Neural crest cell (in vitro differentiated cells): ENCODE results near the gene MINDY4. TPM values are rescaled to one million over a fixed set of nuclear protein-coding genes. Genes with fewer than 3 reads are reported as not detected.
A peak's percentile ranks its signal among the peaks of the same experiment; 100 is the strongest.

Experiments used
- DNase-seq: peaks from one replicate; pipeline ENCODE4 v3.0.0; 2021; ENCODE audit warnings: low read depth, mixed read lengths, low spot score
- H3K27ac Mint-ChIP-seq: one replicate; pipeline ENCODE4 v1.8.0; 2021; ENCODE audit warnings: mild to moderate bottlenecking, mixed read lengths; ENCODE audit not compliant: unreplicated experiment
- H3K27me3 Mint-ChIP-seq: 2 replicates; pipeline ENCODE4 v1.8.0; 2021; ENCODE audit warnings: low read depth, mild to moderate bottlenecking, mixed read lengths
- H3K36me3 Mint-ChIP-seq: 2 replicates; pipeline ENCODE4 v1.8.0; 2021; ENCODE audit warnings: low read depth, mild to moderate bottlenecking, mixed read lengths
- H3K4me1 Mint-ChIP-seq: 2 replicates; pipeline ENCODE4 v1.8.0; 2021; ENCODE audit warnings: mixed read lengths
- H3K4me3 Mint-ChIP-seq: one replicate; pipeline ENCODE4 v1.8.0; 2021; ENCODE audit warnings: mild to moderate bottlenecking, mixed read lengths
- H3K9me3 Mint-ChIP-seq: 2 replicates; pipeline ENCODE4 v1.8.0; 2021; ENCODE audit warnings: mixed read lengths
- total RNA-seq: library from RNA; stranded (reverse); gene quantifications from 2 replicates; pipeline ENCODE4 v1.2.1, GENCODE V29; 2021
- TF ChIP-seq, protein P1 (sequence below): fragments of 200-600 bp; sonication (generic); conservative IDR thresholded peaks from 2 replicates; pipeline ENCODE4 v1.5.0; 2021; ENCODE audit warnings: antibody characterized with exemption, mild to moderate bottlenecking

Gene MINDY4
- total RNA-seq, 1 donor from 2014 or later: 9.2 TPM

DNA sequence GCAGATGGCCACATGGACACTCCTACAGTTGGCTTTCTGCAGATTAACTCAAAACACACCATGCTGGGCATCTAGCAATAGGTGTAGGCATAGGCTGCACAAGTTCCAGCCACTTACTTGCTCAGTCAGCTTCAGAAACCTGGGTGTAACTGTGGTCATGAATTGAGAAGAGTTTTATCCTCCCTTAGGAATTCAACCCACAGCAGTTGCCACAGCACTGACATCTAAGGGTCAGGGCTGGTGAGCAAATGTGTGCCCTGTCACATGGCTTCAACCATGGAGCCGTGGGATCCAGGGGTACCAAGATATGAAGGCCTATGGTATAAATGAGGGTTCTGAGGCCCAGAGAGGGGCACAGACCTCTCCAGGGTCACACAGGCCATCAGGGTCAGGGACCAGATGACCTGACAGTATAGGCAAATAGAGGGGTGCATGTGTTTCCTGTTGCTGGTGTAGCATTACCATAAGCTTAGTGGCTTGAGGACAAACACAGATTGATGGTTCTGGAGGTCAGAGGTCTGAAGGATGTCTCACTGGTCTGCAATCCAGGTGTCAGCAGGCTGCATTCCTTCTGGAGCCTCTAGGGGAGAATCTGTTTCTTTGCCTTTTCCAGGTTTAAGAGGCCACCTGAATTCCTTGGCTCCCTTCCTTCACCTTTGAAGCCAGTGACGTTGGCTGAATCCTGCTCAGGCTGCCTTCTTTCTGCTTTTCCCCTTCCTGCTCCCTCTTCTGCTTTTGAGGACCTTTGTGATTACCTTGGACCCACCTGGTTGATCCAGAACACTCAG is 24.1 kb downstream of the MINDY4 start:
- no peak overlapping the region for H3K27ac Mint-ChIP-seq
- TF ChIP-seq, protein P1, sequence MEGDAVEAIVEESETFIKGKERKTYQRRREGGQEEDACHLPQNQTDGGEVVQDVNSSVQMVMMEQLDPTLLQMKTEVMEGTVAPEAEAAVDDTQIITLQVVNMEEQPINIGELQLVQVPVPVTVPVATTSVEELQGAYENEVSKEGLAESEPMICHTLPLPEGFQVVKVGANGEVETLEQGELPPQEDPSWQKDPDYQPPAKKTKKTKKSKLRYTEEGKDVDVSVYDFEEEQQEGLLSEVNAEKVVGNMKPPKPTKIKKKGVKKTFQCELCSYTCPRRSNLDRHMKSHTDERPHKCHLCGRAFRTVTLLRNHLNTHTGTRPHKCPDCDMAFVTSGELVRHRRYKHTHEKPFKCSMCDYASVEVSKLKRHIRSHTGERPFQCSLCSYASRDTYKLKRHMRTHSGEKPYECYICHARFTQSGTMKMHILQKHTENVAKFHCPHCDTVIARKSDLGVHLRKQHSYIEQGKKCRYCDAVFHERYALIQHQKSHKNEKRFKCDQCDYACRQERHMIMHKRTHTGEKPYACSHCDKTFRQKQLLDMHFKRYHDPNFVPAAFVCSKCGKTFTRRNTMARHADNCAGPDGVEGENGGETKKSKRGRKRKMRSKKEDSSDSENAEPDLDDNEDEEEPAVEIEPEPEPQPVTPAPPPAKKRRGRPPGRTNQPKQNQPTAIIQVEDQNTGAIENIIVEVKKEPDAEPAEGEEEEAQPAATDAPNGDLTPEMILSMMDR: no peak
- no peak overlapping the region for H3K4me3 Mint-ChIP-seq
- H3K4me1 Mint-ChIP-seq: no peaks in the 10 kb centered on the region
- no peak for DNase-seq
- H3K36me3 Mint-ChIP-seq: no peaks in the 10 kb centered on the region
- no peaks in the 10 kb centered on the region for H3K27me3 Mint-ChIP-seq
- H3K9me3 Mint-ChIP-seq: no peaks in the 10 kb centered on the region

DNA sequence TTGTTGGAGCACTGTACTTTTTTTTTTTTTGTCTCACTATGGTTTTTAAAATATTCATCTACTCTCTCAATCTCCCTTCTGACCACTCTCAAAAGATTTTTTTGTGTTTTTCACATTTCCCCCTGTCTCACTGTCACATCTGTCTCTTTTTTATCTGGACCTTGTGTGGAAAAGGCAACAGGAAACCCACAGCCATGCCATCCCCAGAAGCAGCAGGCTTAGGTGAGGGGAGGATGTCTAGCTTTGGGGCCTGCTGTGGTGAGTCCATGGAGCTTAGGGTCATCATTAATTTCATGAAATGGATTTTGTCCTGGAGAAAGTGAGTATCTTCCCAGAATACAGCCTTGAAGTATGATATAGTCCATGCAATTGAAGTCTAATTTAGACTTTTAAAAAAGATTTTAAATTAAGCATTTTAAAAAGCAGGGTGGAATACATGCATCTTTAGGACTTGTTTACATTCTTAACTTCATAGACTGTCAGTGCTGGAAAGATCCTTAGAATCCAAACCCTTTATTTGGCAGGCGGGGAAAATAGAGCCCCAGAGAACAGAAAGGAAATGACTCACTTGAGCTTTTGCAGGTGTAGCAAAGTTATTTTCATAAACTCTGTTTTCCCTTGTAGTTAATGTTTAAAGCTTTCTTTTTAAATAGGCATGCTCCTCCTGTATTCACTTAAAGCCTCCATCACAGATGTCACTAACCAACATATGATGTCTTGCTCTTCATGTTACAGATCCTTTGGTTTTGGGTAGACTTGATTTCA is 25.1 kb downstream of the MINDY4 start:
- peaks cover 4% of the 10 kb centered on the region for H3K4me1 Mint-ChIP-seq
- H3K9me3 Mint-ChIP-seq: no peaks in the 10 kb centered on the region
- no peak for DNase-seq
- no peaks in the 10 kb centered on the region for H3K36me3 Mint-ChIP-seq
- TF ChIP-seq, protein P1: no peak
- peak overlapping the region; percentile 44 for H3K27ac Mint-ChIP-seq
- H3K4me3 Mint-ChIP-seq: no peak overlapping the region
- H3K27me3 Mint-ChIP-seq: no peaks in the 10 kb centered on the region

DNA sequence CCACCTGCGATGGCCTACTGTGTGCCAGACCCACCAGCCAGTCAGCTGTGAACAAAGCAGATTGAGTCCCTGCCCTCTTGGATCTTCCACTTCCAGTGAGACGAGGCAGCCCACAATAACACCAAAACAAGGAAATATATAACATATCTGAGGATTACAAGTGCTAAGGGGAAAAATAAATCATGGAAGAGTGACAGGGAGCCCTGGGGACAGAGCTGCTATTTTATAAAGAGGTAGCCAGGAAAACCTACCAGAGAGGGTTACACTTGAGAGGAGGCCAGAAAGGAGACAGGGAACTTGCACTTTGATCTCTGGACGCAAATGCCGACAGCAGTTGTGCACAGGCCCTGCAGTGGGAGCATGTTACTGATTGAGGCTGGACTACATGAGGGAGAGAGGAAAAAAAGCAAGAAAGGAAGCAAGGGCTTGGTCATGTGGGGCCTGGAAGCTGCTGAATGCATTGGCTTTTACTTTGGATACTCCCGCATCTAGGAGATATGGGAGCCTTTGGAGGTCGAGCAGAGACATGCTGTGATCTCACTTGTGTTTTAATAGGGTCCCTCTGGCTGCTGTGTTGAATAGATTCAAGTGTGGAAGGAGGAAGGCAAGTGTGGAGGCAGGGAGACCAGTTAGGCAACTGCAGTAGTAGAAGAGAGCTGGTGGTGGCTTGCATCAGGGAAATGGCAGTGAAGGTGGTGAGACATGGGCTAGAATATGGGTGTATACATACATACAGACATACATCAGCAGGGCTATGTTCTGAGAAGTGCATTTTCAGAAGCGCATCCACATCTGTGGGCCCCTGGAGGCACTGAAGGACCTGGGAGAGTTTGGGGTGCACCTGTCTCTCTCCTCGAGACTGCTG is 26.2 kb downstream of the MINDY4 start:
- Mint-ChIP-seq H3K36me3 (no peaks in the 10 kb centered on the region), H3K27me3 (no peaks in the 10 kb centered on the region), H3K27ac (no peak overlapping the region)

DNA sequence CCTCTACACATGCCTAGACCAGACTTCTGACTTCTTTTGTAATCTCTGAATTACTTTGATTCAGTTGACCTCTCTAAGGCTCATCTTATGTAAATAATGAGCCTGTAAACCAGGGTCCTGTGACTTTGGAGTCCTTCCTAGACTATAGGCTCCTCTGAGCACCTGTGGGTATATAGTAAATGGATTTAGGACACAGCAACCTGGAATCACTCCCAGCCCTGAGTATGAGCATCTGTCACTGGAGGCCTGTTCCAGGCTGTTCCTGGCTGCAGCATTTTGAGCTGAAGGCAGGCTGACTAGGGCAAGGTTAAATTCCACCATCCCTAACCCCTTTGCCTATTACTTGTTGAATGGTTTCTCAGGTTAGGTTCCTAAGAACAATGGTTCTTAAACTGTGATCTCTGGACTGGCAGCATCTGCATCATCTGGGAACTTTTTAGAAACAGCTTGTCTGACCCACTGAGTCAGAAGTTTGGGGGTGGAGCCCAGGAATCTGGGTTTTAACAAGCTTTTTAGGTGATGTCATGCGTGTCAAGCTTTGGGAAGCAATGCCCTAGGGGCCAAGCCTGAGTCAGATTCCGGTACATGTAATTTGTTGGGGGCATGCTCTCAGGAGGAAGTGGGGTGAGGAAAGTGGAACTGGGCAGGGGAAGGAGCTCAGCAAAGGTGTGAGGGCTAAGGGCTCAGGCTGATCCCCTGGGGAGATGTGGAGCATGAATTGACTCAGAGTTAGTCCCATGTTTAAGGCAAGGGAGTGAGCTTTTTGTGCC is 28.2 kb downstream of the MINDY4 start:
- Mint-ChIP-seq H3K9me3 (no peaks in the 10 kb centered on the region), H3K27ac (no peak overlapping the region), H3K4me1 (peaks cover 4% of the 10 kb centered on the region), H3K36me3 (no peaks in the 10 kb centered on the region), H3K27me3 (no peaks in the 10 kb centered on the region), H3K4me3 (no peak overlapping the region)
- DNase-seq: no peak
- TF ChIP-seq, protein P1: no peak

More for the DNA sequence above, 26.2 kb downstream of the MINDY4 start:
- DNase-seq: no peak
- TF ChIP-seq, protein P1: no peak
- Mint-ChIP-seq H3K9me3 (no peaks in the 10 kb centered on the region), H3K4me3 (no peak overlapping the region), H3K4me1 (peaks cover 4% of the 10 kb centered on the region)
